GM18519 (cell line): ENCODE results near the gene PALM2AKAP2.

Experiments
- ATAC-seq: cut with Tn5 transposase; IDR thresholded peaks from one replicate; pipeline ENCODE4 v1.9.1; 2021; ENCODE audit warnings: mild to moderate bottlenecking, moderate library complexity; ENCODE audit not compliant: unreplicated experiment, low FRiP score

PALM2AKAP2 gene

DNA sequence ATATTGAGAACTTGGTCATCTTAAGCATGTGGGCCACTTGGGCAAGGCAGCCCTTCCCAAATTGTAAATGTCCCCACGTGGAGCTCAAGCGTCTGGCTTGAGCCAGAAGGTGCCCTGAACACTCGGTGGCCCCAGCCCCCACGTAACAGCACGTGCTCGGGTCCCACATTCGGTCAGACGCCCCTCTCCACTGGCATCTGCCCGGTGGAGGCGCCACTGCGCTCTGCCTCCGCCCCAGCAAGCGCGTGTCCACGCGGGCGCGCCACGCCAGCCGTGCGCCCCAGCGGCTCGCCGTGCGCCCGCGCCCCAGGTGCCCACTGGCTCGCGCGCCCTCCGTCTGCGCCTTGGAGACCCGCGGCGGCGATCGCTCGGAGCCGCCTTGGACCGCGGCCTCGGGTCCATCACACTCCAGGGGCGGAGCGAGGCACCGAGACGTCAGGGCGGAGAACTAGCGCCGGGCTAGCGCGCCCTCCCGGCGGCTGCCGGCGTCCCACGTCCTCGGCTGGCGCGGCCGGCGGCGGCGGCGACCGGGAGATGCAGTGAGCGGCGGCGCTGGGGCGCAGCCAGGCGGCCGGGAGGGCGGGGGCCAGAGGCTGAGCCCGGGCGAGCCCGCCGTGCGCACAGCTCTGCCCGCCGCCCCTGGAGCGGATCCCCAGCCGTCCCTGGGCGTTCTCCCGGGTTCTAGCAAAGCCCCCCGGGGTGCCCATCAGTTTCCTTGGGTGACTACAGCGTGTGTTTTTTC is at the start of gene PALM2AKAP2:
Gene PALM2AKAP2, plus strand, starts transcription at position 488 of the 742 bp plus-strand sequence. CDS start 291 bp downstream, outside the sequence.
- ATAC-seq = no peak

DNA sequence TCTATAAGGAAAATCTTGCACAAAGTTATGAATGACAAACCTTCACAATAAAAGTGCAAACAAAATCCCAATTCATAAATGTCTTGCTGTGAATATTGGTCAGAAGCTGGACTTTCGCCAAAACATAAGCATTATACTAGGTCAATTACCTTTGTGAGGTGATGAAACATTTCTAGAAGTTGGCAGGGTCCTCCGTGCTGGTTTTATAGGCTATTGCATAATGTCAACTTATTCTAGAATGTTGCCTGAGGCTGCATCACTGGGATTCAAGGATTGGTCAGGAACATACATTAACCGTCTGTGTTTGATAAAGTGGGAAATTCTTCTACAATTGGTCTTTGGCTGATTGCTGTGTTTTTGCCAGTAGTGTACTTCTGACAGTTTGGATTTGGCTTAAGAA is 49.8 kb upstream of the PALM2AKAP2 start:
- ATAC-seq = no peak

DNA sequence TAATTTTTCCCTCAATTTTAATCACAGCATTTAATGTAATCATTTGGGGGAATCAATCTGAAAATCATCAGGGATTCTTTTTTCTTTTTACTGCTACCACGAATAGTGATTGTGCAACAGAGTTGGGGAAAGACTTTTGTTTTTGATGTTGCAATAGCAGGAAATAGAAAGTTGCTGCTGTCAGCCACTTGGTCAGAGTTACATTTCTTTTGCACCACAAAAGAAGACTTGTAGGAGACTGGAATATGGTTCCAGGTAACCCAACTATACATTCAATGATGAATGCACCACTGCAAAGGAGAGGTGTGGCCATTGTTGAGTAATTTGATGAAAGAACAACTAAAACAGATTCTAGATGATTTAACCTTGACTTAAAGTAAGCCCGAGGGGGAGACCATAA is 46.3 kb upstream of the PALM2AKAP2 start:
- ATAC-seq = no peak

DNA sequence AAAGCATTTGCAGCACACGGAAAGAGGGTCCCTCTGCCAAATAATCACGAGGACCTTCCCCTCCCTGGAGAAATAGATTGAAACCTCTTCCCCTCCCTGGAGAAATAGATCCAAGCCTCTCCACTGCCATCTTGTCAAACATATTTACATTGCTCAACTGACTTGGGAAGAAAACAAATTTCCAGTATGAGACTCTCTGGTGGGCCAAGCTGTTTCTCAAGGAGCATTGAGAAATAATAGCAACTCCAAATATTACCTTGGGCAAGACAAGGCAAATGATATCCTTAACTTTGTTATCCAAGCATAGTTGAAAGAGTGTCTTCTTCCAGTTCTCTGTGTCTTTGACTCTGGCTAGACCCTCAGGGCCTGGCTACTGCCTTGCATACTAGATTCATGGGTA is 45.2 kb upstream of the PALM2AKAP2 start:
- no peak for ATAC-seq

DNA sequence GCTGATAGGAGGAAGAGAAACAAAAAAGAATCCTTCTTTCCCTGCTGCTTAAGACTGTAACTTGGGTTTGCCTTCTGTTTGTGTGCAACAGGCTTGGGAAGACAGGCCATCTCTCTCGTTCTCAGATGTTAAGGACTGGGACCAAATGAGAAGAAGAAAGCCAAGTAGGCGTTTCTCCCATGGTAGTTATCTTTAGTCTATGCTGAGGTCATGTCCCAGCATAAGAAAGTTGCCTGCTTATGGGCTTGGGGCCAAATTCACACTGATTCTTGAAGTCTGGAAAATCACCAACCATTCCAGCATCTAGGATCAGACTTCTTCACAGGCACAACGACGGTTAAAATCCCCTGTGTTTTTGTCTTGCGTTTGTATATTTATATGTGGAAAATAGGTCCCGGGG is 44.2 kb upstream of the PALM2AKAP2 start:
- ATAC-seq = no peak

DNA sequence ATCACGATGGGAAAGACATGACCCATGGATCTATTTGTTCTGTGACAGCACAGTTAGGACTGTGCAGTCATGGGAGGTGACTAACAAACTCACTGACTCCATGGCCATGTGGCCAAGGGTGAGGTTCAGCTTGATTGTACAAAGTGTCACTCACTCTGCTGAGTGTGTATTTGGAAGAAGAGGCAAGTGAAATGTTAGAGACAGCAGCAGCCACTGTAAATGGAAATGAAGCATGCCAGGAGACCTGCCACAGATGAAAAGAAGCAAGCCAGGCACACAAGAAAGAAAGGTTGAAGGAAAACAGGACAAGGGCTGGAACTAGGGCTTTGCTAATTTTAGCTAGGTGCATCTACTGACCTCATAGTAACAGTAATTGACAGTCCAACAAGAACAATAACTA is 42.7 kb upstream of the PALM2AKAP2 start:
- no peak for ATAC-seq

DNA sequence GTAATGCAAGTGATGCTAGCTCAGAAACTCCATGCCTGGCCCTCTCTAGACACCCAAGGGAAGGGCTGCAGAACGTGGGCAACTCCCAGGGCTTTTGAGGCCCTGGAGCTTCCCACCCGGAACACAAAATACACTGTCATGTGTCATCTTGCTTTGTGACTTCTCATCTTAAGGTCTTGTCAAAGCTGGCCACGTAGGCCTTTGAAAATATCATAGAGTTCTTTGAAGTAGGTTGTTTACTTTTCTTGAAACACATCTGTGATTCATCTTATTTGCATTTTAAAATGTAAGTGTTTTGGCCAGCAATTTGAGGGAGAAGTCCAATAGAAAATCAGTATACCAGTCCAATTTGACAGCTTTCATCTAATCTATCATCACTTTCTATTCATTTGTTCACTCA is 40.2 kb upstream of the PALM2AKAP2 start:
- no peak for ATAC-seq

DNA sequence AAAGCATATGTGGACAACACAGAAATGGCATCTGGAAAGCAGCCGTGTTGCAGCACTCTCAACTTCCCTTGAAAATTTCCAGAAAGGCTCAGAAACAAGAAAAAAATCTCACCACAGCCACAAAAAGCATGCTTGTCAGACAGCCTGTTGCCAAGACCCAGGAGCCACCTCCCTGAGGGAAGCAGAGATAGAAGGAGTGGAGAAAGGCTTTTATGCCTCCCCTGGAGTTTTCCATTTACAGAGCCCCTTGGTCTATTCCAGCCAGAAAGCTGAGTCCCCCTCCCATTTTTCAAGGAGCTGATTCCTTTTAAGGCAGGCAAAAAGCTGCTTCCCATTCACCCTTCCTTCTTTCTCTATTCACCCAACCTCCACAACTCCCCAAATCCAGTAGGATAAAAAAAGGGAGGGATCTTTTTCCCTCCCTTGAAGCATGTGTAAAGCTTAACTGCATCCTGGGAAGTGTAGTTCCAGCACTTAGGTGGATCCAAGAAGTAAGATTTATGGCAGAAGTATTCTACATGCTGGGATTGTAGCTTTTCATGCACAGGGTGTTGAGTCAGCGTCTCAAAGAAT is 37.1 kb upstream of the PALM2AKAP2 start:
- ATAC-seq = no peak

DNA sequence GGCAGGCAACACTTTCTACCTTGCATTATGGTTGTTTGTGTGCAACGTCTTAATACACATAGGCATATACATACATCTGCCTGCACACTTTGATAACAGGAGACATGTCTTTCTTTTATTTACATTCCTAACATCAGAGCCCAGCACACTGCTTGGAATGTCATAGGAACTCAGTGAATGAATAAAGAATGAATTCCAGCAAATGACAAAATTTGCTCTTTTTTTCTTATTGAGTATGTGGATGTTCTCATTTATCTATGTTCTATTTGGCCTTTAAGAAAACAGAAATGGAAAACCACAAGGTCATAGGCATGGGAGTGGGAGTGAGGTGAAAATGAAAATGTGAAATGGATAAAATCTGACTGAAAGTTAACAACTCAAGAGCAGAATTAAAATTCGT is 36.3 kb upstream of the PALM2AKAP2 start:
- no peak for ATAC-seq

DNA sequence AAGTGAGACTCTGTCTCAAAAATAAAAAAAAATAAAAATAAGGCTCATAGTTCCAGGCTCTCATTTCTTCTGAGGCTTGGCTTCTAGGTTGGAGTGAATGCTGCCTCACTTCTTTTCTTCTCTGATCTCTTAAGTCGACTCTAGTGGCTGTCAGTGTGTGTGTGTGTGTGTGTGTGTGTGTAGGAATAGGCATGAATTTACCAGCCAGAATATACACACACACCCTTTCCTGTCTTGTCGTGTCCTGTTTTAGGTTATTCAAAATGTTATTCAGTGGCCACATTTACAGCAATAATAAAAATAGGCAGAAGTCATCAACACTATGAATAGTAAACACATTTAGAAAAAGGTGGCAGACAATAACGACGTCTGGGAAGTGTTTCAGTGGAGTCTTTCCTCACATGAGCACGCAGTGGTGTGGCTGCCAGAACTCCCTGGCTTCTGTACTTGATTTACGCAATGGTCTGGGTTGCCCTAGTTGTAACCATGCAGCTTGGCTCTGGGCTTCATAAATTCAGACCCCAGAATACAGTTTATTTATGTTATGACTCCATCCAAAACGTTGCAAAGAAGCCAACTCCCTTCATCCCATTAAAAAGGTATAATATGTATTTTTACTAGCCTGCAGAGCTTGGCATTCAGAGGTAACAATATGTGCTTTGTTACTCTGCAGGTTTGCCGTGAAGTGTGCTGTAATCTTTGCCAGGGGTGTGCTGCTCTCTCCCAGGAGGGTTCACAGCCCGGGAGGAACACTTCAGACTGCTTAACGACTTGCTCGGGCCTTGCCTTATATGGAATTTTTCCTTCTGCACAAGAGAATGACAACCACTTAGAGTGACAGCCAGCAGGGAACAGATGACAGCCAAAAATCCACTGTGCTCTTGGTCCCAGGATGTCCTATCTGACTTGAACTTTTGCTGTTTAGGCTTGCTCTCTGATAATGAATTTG is 34.4 kb upstream of the PALM2AKAP2 start:
- ATAC-seq = no peak

DNA sequence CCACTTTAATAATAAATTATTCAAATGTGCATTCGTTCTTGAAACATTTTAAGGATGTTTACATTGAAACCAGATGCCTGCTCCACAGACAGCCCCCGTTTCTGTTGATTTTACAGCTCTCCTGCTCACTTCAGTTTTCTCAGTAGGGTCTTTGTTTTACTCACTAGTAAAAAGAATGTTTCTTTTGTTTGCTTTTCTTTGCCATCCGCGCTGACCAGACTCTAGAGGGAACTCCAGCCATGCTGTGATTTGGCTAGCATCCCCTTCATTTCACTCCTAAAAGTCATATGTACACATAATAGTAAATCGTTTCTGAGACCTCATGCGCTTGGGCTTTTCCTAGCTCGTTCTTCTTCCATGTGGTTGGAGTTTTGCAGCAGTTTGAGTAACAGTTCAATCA is 28.7 kb upstream of the PALM2AKAP2 start:
- no peak for ATAC-seq

DNA sequence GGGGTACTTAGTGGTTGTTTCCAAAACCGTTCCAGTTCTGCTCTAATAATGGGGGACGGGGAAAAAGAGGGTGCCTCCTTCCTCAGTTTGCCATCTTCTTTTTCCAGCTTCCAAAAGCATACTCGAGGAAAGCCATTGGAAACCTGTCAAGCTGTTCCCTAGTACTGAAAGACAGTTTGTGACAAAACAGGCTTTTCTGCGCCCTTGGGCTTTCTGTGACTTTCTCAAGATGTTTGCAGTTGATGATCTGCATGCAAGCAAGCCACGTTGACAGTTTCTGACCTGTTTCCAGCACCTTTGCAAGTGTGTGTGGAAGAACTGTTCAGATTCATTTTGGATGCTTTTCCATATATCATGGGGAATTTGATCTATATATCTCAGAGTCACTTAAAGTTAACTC is 26.7 kb upstream of the PALM2AKAP2 start:
- ATAC-seq = no peak

DNA sequence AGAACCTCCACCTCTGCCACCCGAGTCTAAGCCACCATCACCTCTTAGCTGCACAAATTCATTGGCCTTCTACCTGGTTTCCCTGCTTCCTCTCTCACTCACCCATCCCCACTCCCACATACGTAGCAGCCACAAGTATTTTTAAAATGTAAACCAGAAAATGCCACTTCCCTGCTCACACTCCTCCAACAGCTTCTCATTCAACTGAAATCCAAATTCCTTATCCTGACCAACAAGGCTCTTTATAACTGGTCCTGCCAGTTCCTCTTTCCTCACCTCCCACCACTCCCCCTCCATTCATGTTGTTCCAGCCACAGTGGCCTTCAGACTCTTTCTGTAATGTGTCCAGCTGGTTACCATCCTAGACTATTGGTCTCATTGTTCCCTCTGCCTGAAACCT is 25.0 kb upstream of the PALM2AKAP2 start:
- ATAC-seq = no peak

DNA sequence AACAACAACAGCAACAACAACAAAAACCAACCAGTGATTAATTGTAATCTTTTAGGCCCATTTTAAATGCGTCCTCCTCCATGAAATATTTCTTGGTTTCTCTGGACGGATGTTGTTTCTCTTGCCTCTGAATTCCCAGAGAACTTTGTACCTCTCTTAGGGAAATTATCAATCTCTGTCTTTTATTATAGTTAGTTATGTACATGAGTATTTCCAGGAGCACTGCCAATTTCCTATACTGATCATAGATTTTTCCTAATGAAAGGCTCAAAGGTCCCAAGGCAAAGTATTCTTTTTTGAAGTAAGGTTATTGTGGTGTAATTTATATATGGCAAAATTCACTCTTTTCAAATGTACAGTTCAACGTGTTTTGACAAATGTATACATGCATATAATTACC is 20.4 kb upstream of the PALM2AKAP2 start:
- no peak for ATAC-seq

DNA sequence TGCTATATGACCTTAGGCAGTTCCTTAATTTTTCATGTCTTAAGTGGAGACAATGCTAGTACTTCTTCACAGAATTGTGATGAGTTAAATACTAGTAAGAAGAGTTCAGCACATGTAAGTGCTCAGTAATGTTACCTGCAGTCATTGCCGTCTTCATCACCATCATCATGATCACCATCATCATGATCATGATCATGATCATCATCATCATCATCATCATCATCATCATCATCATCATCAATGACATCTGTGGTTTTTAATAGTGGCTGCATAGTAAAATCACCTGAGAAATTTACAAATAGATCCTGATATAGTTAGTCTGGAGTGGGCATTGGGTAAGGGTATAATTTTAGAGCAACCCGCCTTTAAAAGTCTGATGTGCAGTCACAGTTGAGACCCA is 14.7 kb upstream of the PALM2AKAP2 start:
- ATAC-seq = no peak

DNA sequence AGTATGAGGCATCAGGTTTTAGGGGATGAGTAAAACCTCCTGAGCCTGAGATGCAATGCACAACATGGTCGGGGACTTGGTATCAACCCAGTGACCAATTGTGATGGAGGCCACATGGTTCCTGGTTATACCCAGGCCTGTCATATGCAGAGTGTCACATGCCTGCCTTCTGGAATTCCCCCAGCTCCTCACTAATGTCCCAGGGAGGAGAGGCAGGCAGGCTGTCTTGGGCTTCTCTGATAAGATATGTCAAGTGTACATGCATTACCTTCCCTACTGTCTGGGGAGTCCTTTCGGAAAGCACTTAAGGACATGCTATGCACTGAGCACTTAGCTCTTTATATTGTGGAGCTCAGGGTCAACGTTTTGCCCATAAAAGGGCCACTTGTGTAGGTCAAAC is 14.2 kb upstream of the PALM2AKAP2 start:
- no peak for ATAC-seq

DNA sequence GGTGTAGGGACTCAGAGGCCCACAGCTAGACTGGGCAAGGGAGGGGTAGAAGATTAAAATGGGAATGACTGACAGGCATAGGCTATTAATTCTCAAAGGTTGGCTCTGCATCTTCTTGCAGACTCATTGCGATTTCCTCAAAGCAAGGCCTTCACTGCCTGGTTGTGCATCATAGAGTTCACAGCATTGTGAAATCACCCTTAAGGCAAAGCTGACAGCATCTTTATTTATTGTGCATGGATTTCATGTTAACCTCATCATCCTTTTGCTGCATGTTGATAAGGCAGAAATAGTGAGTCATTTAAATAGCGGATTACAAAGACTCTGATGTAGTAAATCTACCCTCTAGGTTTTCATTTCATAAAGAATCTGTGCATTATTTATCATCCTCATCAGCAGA is 13.6 kb upstream of the PALM2AKAP2 start:
- no peak for ATAC-seq

DNA sequence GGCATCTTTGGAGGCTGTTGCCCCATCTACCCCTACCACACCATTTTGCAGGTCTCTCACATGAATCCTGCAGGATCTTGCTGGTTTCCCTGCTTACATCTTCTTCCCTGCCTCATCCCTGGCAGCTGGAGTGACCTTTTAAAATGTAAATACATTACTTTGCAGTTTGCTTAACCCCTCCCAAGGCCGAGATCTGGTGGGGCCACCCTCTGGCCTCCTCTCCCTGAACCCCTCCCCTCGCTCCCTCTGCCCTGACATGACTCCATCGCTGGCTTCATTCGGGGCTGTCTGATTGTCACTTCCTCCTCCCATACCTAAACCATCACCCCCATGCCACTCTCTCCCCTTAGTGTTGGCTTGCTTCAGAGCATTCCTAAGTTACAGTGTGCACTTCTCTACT is 12.6 kb upstream of the PALM2AKAP2 start:
- no peak for ATAC-seq

DNA sequence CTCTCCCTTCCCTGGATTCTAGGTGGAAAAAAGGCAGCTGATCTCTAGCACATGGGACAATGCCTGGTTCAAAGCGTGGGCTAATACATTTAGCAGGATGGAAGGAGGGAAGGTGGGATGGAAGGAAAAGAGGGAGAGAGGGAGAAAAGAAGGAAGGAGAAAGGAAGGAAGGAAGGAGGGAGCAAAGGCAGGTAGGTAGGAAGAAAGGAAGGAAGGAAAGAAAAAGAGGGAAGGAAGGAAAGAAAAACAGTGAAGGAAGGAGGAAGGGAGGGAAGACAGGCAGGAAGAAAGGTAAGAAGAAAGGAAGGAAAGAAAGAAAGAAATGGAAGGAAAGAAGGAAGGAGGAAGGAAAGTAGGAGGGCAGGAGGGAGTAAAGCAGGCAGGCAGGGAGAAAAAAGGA is 12.2 kb upstream of the PALM2AKAP2 start:
- ATAC-seq = no peak

DNA sequence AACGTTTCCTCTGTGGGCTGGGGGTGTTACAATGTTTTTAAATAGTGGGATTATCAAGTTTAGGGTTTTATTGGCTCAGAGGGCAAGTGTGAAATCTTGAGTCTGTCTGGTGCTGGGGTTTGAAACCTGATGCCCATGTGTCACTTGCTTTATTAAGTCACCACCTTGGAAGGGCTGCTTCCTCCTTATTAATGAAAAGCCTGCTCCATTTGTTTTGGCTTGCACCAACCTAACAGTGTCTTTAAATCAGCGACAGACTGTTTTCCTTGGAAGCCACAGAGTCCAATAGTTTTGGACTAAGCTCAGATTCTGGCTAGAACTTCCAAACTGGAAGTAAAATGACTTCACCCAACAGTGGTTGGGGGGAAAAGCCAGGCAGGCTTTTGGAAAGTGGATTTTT is 10.7 kb upstream of the PALM2AKAP2 start:
- ATAC-seq = no peak

DNA sequence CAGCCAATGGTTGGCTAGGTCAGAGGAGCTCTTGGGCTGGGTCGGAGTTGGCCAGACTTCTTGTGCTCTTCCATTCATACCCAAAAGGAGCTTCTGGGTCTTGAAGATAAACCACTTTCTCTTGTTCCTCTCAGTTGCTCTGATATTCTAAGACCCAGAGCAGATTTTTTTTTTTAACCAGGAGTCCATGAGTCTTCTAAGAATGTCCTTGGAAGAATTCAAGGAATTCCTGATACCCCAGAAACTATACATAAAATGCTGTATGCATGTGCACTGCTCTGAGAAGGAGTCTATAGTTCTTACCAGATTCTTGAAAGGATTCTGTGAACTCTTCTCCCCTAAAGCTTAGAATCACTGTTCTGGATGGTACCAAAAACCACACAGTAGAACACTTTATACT is 9.9 kb upstream of the PALM2AKAP2 start:
- ATAC-seq = no peak
